Lung (tissue), 12 donors: ENCODE results near the gene NABP2. TPM values are rescaled to one million over a fixed set of nuclear protein-coding genes. Genes with fewer than 3 reads are reported as not detected.

Source experiments
- ATAC-seq: fragments of 200-7000 bp; cut with Tn5 transposase; one replicate; pipeline ENCODE4 v1.9.1; 2020; ENCODE audit warnings: moderate number of reproducible peaks; ENCODE audit not compliant: insufficient read depth, low FRiP score
- DNase-seq, 3 donors: peaks; one replicate each; pipeline ENCODE4 v3.0.0-alpha.2; 2013 to 2017
- H3K27ac ChIP-seq, 2 donors: one replicate each; pipeline ENCODE4 v1.5.1; 2013; ENCODE audit warnings: mild to moderate bottlenecking in 2 of 2, moderate library complexity in 2 of 2, control low read depth in 1 of 2, inconsistent platforms in 1 of 2, low read depth in 1 of 2, low read length in 1 of 2
- H3K27me3 ChIP-seq, 3 donors: one replicate each; pipeline ENCODE4 v1.5.1; 2013; ENCODE audit warnings: low read length in 2 of 3; ENCODE audit not compliant: control insufficient read depth in 3 of 3, insufficient read depth in 3 of 3
- H3K36me3 ChIP-seq, 4 donors: one replicate each; pipeline ENCODE4 v1.5.1; 2013; ENCODE audit warnings: low read length in 4 of 4, mild to moderate bottlenecking in 1 of 4, moderate library complexity in 1 of 4; ENCODE audit not compliant: control insufficient read depth in 4 of 4, insufficient read depth in 4 of 4
- H3K4me1 ChIP-seq, 5 donors: one replicate each; pipeline ENCODE4 v1.5.1; 2013; ENCODE audit warnings: low read length in 5 of 5, mild to moderate bottlenecking in 2 of 5, moderate library complexity in 1 of 5; ENCODE audit not compliant: control insufficient read depth in 5 of 5, insufficient read depth in 5 of 5
- H3K4me3 ChIP-seq: one replicate; pipeline ENCODE4 v1.5.1; 2013; ENCODE audit warnings: mild to moderate bottlenecking, control low read depth, moderate library complexity
- H3K9ac ChIP-seq, 2 donors: one replicate each; pipeline ENCODE4 v1.5.1; 2013; ENCODE audit warnings: low read length in 2 of 2, control low read depth in 1 of 2; ENCODE audit not compliant: insufficient read depth in 1 of 2
- H3K9me3 ChIP-seq, 4 donors: one replicate each; pipeline ENCODE4 v1.5.1; 2013; ENCODE audit warnings: low read length in 3 of 4, mild to moderate bottlenecking in 1 of 4, moderate library complexity in 1 of 4; ENCODE audit not compliant: control insufficient read depth in 4 of 4, insufficient read depth in 3 of 4
- CTCF ChIP-seq: IDR thresholded peaks from 2 replicates; pipeline ENCODE4 v1.5.1; 2012; ENCODE audit warnings: mild to moderate bottlenecking; ENCODE audit errors: control extremely low read depth, extremely low read depth
- WGBS, 2 donors: extraction: QIAGEN DNeasy Blood & Tissue Kit; methylation state at CpG; one replicate each; pipeline ENCODE4 v1.1.7; 2013; 5-methylcytosine and 5-hydroxymethylcytosine counted together
- polyA plus RNA-seq, 2 donors: library from polyadenylated mRNA; stranded (reverse); fragments of 200-250 nt; gene quantifications; one replicate each; pipeline ENCODE4 v1.2.1, GENCODE V29; 2013
- total RNA-seq, 2 donors: library from RNA; depleted of rRNA in 1 of 2; stranded (reverse); fragments of >200 nt in 1 of 2; gene quantifications; one replicate each; pipeline ENCODE4 v1.2.1, GENCODE V29; 2014 to 2021
- donor health status: control.
- donor health status: control.
- donor health status: Bipolar disorder and iron deficiency.
- donor health status: healthy.
- donor health status: DM: yes; HTN: yes; CAD: no.

The NABP2 gene
- total and polyA plus RNA-seq, 4 donors = 11.3 to 31.4 (median 23.0) TPM

- ATAC-seq (no peak), DNase-seq (no peak)
- 74 to 85% methylated on average over 16 of the region's 16 CpGs for WGBS, 2 donors
- TF ChIP-seq CTCF = no peak
- Histone ChIP-seq H3K36me3 (peaks cover 0 to 31% (median 4%) of the 10 kb centered on the region in 4 donors), H3K9ac (no peak overlapping the region), H3K4me3 (no peak overlapping the region), H3K27ac (no peak overlapping the region), H3K27me3 (no peaks in the 10 kb centered on the region), H3K9me3 (no peaks in the 10 kb centered on the region), H3K4me1 (peaks cover 0 to 4% (median 0%) of the 10 kb centered on the region in 5 donors)
These were observed 10.7 kb downstream of the NABP2 start for GRCh38 chr12:56234746-56235436.

- Histone ChIP-seq H3K4me3 (no peak overlapping the region), H3K27ac (no peak overlapping the region), H3K36me3 (peaks cover 0 to 40% (median 10%) of the 10 kb centered on the region in 4 donors), H3K4me1 (no peaks in the 10 kb centered on the region), H3K27me3 (no peaks in the 10 kb centered on the region), H3K9ac (no peak overlapping the region), H3K9me3 (no peaks in the 10 kb centered on the region)
- 94 to 98% methylated on average over 6 of the region's 6 CpGs for WGBS, 2 donors
- ATAC-seq = no peak
- no peak for DNase-seq
- TF ChIP-seq CTCF = no peak
These were observed 11.9 kb downstream of the NABP2 start for GRCh38 chr12:56236091-56236490.

GRCh38 chr12:56236985-56237384 lies 12.8 kb downstream of the NABP2 start:
- DNase-seq = no peak
- H3K9ac ChIP-seq = no peak overlapping the region
- H3K4me3 ChIP-seq = no peak overlapping the region
- 75 to 80% methylated on average over 5 of the region's 5 CpGs for WGBS, 2 donors
- peaks cover 4 to 48% (median 12%) of the 10 kb centered on the region in 4 donors for H3K36me3 ChIP-seq
- TF ChIP-seq CTCF = no peak
- H3K9me3 ChIP-seq = no peaks in the 10 kb centered on the region
- no peak for ATAC-seq
- no peaks in the 10 kb centered on the region for H3K27me3 ChIP-seq
- no peaks in the 10 kb centered on the region for H3K4me1 ChIP-seq
- no peak overlapping the region for H3K27ac ChIP-seq

GRCh38 chr12:56237552-56237951 lies 13.4 kb downstream of the NABP2 start:
- no peak overlapping the region for H3K4me3 ChIP-seq
- no peak for DNase-seq
- no peaks in the 10 kb centered on the region for H3K4me1 ChIP-seq
- TF ChIP-seq CTCF = no peak
- H3K9me3 ChIP-seq = no peaks in the 10 kb centered on the region
- H3K27me3 ChIP-seq = no peaks in the 10 kb centered on the region
- no peak overlapping the region for H3K9ac ChIP-seq
- ATAC-seq = no peak
- 79 to 84% methylated on average over 11 of the region's 11 CpGs for WGBS, 2 donors
- H3K27ac ChIP-seq = no peak overlapping the region
- peaks cover 4 to 54% (median 15%) of the 10 kb centered on the region in 4 donors for H3K36me3 ChIP-seq
